ENCODE data around the gene ATG9A.

ATG9A gene

GRCh38 chr2:219219784-219220532 lies 9.5 kb downstream of the ATG9A start:
- no peak for DNase-seq

DNA sequence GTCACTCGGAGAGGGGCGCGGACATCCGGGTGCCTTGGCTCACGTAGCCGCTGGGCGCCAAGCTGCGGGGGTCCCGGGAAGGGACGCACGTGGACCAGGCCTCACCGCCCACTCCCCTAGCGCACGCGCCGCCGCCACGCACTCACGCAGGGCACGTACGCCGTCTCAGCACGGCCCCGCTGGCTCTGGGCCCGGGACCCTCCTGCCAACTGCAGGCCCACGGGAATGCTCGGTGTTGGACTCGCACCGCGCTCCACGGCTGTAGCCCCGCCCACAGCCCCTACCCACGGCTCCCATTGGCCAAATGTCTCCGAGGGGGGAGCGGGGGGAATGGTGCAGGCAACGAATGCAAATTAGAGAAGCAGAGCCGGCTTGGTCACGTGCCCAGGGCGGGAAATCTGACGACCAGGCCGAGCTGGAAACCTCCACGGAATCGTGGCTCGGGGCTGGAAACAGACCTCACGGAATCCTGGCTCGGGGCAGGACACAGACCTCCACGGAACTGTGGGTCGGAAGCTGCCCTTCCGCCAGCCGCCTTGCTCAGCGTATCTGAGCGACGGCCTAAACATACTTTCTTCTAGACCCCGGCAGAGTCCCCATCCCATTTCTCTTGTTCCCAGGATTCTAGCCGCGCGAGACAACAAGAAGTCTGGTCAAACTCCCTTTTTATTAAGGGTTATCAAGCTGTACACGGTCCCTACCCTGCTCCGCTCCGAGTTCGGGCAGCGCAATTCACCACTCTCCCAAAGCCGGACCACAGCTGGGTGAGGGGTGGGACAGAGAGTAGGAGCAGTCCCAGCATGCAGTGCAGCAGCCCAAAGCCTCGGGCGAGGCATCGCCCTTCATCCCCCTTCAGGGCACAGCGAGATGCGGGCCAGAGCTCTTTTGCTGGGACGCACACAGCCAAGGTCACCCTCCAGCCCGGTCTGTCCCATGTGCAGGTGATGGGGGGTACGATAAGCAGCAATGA lies 10.4 kb downstream of the ATG9A start, which contains the start of gene ABCB6:
ABCB6 (minus strand) TSS at position 227 of the 970 bp plus-strand sequence. CDS start 285 bp downstream, outside the sequence.
- peak; percentile 56 for DNase-seq

GRCh38 chr2:219218217-219218731 lies 11.2 kb downstream of the ATG9A start:
- no peak for DNase-seq

DNA sequence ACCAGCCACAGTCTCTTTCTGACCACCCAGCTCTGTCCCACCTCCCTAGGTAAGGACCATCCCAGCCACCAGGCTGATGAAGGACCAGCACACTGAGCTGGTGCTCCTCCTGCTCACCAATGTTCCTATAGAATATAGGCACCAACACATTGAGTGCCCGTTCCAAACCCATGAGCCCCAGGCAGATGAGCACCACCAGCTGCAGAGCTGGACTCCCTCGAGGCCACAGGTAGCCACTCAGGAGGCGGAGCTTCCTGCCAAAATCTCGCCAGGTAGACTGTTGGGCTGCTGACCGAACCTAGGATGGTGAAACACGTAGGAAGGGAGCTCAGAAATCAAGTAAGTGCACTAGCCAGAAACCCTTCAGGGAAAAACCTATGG lies 12.9 kb downstream of the ATG9A start:
- DNase-seq = no peak

DNA sequence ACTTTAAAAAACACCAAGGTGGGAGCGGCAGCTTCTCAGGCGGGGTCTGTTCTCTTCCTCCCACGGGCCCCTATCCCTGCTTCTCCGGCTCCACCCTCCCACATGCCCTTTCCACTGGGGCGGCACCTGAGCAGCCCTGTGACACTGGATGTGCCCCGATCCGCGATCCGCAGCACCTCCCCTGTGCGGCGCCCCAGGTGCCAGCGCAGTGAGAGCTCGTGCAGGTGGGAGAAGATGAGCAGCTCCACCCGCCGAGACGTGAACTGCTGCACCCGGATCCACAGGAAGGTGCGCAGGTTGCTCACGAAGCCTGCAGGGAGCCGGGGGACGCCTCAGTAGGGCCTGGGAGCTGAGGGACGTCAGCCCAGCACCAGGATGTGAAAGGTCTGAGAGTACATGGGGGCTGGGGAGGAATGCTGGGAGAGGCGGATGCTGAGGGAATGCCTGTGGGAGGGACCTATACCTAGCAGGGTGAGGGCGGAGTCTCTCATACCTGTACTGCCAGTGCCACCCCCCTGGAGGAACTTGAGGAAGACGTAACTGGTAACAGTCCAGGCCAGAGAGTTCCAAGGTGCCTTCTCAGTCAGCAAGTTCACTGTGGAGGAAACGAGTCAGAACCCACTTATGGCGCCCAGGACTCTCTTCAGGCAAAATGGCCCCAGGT lies 13.4 kb downstream of the ATG9A start:
- no peak for DNase-seq

GRCh38 chr2:219214786-219215185 lies 14.7 kb downstream of the ATG9A start:
- no peak for DNase-seq

GRCh38 chr2:219214141-219214540 lies 15.3 kb downstream of the ATG9A start:
- no peak for DNase-seq

DNA sequence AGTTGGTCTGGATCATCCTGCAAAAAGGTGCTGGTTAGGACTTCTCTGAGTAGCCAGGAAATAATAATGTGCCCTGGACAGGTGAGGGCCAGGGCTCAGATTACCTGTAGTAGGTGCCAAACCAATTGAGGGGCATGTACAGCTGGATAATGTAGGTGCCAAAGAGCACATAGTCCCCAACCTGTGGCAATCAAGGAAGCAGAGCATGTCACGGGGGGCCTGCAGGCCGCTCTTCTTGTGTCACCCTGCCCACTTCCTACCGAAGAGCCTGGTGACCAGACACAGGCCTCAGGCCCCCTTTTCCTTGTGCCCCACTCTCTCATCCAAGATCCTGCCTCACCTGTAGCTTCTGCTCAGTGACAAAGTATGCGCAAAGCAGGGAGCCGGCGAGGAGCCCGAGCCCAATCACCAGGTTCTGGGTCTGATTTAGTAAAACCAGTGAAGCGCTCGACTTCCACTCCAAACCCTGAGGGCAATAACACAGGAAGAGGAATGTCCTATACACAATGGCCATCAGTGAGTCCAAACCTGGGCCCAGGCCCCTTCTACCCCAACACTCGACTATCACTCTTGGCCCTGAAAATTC lies 15.9 kb downstream of the ATG9A start:
- no peak for DNase-seq

- DNase-seq = no peak
Measured at GRCh38 chr2:219213026-219213415, 16.4 kb downstream of the ATG9A start.

GRCh38 chr2:219210886-219211362 lies 18.5 kb downstream of the ATG9A start:
- no peak for DNase-seq

DNA sequence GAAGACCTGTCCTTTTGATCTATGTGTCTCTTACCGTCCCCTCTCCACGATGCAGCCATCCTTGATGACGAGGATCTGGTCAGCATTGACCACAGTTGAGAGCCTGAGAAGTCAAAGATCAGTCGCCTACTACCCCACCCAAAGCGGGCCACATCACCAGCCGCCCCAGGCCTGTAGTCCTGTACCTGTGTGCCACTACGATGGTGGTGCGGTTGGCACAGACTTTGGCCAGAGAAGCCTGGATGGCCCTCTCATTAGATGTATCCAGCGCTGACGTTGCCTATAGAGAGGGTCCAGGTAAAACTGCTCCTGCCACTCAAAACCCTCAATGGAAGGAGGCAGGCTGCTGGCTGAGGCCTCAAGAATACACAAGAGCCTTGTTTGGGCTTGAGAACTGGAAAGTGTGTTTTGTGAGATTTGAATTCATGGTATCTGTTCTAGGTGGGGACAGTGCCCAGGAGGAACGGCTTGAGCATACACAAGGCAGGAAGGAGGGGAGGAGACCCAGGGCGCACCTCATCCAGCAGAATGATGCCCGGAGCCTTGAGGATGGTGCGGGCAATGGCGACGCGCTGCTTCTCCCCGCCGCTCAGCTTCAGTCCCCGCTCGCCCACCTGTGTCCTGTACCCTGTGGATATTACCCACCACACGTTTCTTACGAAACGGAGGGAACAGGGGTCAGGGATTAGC lies 19.1 kb downstream of the ATG9A start:
- no peak for DNase-seq

- DNase-seq = no peak
Measured at GRCh38 chr2:219209236-219210195, 19.9 kb downstream of the ATG9A start.

DNA sequence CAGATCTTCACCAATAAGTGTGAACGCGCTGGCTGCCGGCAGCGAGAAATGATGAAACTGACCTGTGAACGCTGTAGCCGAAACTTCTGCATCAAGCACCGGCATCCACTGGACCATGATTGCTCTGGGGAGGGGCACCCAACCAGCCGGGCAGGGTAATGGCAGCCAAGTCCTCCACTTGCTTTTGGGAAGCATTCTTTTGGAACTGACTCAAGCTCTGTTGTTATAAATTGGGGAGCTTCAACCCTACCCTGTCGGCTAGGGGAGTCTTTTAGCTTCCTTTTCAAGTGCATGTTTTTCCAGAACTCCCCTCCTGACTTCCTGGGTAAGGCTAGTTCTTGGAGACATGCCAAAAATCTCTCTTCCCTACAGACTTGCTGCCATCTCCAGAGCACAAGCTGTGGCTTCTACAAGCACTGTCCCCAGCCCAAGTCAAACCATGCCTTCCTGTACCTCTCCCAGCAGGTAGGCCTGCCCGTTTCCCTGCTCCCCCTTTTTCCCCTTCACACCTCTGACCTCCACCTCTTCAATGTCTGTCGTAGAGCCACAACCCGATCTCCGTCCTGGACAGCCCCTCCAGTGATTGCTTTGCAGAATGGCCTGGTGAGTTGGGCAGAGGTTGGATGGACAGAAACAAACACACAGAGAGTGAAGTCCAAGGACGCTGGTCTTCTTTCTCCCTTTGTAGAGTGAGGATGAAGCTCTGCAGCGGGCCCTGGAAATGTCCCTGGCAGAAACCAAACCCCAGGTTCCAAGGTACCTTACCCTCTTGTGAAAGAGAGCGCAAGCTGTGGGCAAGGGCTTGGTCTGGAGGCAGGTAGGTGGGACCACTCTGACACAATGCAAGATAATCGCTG lies 21.3 kb downstream of the ATG9A start:
- DNase-seq = no peak

DNA sequence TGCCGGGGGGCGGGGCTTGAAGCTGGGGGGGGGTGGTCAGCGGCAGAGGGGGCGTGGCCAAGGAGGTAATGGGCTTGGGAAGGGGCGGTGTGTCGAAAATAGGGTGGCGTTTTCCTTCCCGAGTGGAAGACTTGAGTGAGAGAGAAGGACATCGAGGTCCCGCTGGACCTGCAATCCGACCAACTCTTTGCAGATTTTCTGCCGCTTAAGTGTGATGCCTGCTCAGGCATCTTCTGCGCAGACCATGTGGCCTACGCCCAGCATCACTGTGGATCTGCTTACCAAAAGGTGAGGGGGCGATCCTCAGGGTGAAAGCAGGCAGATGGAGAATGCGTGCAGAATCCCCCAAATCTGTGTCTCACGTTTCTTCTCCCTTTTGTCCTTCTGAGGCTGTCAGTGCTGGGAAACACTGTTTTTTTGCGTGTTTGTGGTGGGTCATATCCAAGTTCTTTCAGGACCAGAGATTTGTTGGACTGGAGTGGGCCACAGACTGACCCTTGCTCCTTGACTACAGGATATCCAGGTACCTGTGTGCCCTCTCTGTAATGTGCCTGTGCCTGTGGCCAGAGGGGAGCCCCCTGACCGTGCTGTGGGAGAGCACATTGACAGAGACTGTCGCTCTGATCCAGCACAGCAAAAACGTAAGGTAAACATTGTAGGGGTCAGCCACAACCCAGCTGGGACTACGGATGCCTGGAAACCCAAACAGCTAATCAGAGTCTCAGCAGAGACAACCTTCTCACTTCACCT lies 22.1 kb downstream of the ATG9A start:
- DNase-seq = no peak

GRCh38 chr2:219206328-219207133 lies 22.9 kb downstream of the ATG9A start, which contains the start of gene ZFAND2B:
TSS of gene ZFAND2B (plus strand) at chr2:219206782. CDS start at chr2:219206988, 206 bp downstream.
- peak; percentile 59 for DNase-seq

GRCh38 chr2:219205981-219206327 lies 23.5 kb downstream of the ATG9A start:
- no peak for DNase-seq

GRCh38 chr2:219205165-219205538 lies 24.3 kb downstream of the ATG9A start:
- no peak for DNase-seq
